Islet precursor cell (in vitro differentiated cells): ENCODE results near the gene CT45A2.
"Not testable (repeated sequence)": the region's sequence is repeated elsewhere in the genome, so short reads cannot be mapped to it uniquely, and the experiment has no call there.

ENCODE experiments used
- DNase-seq: peaks from one replicate; pipeline ENCODE4 v3.0.0-alpha.2; 2018

CT45A2 gene

GRCh38 chrX:135819912-135820311, at the start of gene CT45A2:
Gene CT45A2 (minus strand): TSS chrX:135820012. CDS start chrX:135816265, 3,747 bp downstream.
- DNase-seq = not testable (repeated sequence)

GRCh38 chrX:135854438-135854837, 34.6 kb upstream of the CT45A2 start, which contains the start of gene CT45A8:
Gene CT45A8 (minus strand): TSS chrX:135854538. CDS start chrX:135850783, 3,755 bp downstream.
- not testable (repeated sequence) for DNase-seq

- DNase-seq = not testable (repeated sequence)
Observed at GRCh38 chrX:135837180-135837579, 17.4 kb upstream of the CT45A2 start, which contains the start of gene CT45A7. Gene CT45A7 (minus strand): TSS chrX:135837280. CDS start chrX:135833533, 3,747 bp downstream.

- not testable (repeated sequence) for DNase-seq
Observed at GRCh38 chrX:135802687-135803086, 17.1 kb downstream of the CT45A2 start, which contains the start of gene CT45A6. Gene CT45A6 (minus strand): TSS chrX:135802787. CDS start chrX:135798993, 3,794 bp downstream.

- not testable (repeated sequence) for DNase-seq
Observed at GRCh38 chrX:135785403-135785802, 34.4 kb downstream of the CT45A2 start, which contains the start of gene CT45A5. Gene CT45A5 (minus strand): TSS chrX:135785503. CDS start chrX:135781729, 3,774 bp downstream.

- DNase-seq = not testable (repeated sequence)
Observed at GRCh38 chrX:135768091-135768490, 51.7 kb downstream of the CT45A2 start, which contains the start of gene CT45A3. Gene CT45A3 (minus strand): TSS chrX:135768191. CDS start chrX:135764444, 3,747 bp downstream.
